Activated T-cell treated with anti-CD3 and anti-CD28 coated beads, Interleukin-2, amount 50 U/mL, for 48 hours (primary cell): Measurements from ENCODE around the gene ABCA1.
"Not testable (repeated sequence)": the region's sequence is repeated elsewhere in the genome, so short reads cannot be mapped to it uniquely, and the experiment has no call there.

Source experiments
- DNase-seq, 2 experiments: peaks; one replicate each; pipeline ENCODE4 v3.0.0-alpha.2; 2020

Gene ABCA1

DNA sequence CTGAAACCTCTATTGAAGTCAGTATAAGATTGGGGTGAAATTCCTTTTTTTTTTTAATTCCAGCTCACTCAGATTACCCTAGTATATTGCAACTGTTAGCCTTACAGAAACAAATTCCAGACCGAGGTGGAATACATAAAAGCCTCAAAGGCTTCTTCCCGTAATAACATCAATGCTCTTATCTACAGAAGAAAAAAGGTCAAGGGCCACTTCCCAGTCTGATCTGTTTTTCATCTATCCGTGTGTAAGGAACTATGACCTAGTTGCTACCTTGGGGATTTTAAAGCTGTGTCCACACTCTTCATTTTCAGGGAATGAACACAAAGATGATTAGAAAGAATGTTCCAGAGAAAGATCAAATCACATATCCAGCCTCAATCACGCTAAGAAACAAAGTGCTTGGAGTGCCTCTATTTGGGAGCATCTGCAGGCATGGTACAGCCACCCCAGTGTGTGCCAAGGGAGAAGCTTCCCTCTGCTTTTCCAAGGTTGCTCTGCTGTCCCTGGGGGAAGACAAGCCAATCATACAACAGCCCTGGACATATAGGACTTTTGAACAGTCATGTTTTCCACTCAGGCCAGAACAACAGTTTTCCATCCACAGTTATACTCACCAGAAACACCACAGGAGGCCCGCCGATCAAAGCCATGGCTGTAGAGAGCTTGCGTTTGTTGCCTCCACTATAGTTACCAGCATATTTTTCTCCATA is 140.5 kb downstream of the ABCA1 start:
- no peak for DNase-seq

DNA sequence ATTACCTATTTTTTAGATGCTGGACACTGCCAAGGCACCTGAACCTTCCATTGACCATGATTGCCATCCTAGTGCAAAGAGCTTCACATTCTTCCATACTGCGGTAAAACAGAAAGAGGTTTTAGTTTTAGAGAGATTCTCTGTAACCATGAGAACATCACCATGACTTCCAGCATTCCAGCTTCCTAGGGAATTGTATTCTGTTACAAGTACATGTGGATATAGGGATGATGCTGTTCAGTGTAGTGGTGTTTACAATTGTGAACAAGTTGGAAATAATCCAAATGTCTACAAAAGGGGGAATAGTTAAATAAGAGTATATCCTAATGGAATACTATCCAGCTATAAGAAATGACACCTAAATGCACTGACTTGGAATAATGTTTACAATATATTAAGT is 141.7 kb downstream of the ABCA1 start:
- no peak for DNase-seq

DNA sequence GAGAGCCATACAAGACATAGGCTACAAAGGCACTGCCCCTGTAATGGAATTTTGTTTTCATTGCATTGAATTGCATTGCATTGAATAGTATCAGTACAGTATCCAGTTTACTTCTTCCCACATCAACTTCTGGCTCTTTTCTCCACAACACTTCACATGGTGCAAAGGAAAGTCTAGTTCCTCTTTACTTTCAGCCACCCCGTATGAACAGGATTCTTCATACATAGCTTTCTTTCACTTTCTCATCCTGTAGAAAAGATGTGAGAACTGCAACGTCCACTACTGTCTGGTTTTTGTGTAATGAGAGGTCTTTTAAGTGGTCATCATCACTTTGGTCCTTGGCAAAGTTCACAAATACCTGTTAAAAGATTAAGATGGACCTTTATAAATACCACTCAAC is 143.9 kb downstream of the ABCA1 start:
- DNase-seq, result no peak

DNA sequence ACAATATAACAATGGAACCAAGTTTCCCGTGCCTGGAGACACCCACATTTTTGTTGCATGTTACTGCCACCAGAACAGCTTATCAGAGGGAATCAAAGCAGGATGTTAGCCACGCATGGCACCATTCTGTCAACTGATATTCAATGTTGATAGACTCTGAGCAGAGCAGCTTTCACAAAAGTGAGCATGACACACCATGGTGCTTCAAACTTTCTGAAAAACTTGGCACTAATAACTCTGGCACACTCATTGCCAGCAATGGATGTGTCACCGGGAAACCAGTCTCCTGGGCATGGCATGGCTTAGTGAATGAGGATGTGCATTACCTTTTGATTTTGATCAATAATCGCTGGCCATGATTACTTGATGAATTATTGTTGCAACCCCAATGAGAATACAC is 144.4 kb downstream of the ABCA1 start:
- no peak for DNase-seq

DNA sequence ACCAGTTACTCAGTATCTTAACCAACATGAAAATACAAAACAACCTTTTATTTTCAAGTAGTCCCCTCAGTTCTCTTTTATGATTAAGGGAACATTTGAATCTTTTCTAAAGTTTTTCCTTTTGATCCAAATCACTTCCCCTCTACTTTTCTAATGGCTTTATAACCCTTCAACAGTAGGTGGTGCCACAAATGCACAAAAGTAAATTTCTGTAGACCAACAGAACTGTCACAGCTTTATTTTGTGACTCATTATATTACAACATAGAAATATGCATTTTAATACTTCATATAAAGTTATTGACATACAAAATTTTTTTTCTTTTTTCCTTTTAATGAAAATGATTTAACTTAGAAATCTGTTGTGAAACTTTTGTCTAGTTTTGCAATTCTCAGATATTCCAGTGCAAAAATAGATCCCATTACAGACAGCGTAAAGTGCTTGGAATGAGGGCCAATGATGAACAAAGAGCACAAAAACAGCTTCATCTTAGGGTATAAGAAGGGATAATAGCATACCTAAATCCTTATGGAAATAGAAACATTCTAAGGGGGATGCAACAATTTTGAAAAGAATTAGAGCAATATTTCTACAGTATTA is 147.1 kb downstream of the ABCA1 start:
- no peak for DNase-seq

DNA sequence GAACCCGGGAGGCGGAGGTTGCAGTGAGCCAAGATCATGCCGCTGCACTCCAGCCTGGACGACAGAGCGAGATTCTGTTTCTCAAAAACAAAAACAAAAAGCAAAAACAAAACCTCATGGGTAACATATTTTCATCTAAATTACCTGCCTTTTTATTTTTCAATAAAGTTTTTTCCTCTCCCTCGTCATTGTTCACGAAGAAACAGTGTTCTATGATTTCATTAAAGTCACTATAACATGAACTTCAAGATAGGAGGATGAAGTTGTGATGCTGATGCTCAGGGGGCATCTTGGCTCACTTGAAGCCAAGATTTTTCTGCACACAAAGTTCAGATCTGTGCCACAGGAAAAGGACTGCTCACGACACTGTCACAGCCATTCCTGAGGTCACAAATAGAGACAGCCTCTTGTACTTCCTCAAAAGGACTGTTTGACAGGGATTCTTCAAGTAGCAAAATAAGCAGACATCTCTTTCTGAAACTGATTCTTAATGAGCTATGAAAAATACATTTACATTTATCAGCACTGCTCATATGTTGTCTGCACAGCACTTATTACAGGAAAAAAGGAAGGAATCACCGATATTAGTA is 147.9 kb downstream of the ABCA1 start:
- DNase-seq, result no peak

DNA sequence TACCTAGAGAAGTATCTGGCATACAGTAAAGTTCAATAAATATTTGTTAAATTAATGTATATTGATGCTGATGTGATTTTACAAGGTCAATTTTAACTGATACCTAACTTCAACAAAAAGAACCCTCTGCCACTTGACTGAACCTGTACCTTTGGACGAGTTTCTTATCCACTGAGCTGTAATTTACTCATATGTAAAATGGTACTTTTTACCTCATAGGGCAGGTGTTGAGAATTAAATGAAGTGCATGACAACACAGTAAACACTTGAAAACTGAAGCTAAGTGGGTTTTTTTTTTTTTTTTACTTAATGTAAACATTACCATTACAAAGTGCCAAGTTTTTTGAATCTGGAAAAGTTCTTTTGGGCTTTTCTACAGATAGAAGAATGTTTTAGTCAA is 148.6 kb downstream of the ABCA1 start:
- DNase-seq, result no peak

DNA sequence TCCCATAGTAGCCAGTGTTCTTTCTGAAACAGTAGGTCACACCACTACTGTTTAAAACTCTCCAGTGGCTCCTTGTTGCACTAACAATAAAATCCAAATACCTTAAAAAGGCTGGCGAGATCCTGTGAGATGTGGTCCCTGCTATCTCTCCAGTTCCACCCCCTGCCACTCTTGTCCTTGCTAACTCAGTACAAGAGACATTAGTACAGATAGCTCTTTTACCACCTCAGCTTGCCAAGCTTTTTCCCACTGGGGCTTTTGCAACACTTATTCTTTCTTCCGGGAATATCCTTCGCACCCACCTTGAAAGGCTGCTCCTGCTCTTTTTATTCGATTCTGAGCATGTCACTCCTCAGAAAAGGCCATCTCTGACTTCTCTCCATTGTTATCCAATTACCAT is 149.2 kb downstream of the ABCA1 start:
- no peak for DNase-seq

DNA sequence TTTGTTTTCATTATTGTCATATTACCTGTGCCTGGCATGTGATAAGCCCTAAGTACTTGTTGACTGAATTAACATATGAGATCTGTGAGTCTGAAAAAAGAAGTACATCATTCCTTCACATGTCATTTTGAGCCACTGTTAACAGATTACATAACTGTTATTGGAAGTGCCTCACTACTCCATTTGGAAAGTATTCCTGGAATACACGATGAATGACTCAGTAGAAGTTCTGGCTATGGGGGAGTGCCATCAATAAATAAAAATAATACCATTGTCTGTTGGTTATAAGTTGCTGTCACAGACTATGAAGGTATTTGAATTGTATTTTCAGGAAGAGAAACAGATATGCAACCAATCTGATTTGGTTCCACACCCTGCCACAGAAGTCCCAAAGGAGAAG is 151.2 kb downstream of the ABCA1 start:
- DNase-seq, result no peak

DNA sequence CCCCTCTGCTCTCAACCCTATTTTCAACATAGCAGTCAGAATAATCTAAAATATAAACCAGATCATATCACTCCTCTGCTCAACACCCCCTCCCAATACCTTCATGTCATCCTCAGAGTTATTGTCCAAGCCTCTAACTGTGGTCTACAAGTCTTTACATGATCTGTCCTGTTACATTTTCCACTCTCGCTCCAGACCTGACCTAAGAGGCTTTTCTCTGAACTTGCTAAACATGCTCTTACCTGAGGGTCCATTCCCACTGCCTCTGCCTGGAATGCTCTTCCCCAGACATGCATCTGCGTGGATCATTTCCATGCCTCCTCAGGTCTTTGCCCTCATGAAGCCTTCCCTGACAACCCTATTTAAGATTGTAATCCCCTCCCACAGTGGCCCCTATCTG is 152.0 kb downstream of the ABCA1 start:
- DNase-seq, result no peak

DNA sequence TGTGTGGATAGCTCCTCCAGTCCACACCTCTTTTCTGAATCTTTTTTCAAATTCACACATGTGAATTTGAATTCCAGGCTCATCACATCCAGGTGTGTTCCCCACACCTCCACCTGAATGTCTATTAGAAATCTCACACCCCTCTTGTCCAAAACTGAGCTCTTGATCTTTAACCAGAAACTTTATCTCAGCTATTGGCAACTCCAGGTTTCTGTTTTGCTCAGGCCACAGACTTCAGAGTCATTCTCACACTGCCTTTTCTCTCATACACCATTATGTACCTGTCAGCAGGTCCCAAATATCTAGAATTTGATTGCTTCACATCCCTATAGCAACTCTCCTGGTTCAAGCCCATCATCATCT is 152.4 kb downstream of the ABCA1 start:
- DNase-seq, result no peak

DNA sequence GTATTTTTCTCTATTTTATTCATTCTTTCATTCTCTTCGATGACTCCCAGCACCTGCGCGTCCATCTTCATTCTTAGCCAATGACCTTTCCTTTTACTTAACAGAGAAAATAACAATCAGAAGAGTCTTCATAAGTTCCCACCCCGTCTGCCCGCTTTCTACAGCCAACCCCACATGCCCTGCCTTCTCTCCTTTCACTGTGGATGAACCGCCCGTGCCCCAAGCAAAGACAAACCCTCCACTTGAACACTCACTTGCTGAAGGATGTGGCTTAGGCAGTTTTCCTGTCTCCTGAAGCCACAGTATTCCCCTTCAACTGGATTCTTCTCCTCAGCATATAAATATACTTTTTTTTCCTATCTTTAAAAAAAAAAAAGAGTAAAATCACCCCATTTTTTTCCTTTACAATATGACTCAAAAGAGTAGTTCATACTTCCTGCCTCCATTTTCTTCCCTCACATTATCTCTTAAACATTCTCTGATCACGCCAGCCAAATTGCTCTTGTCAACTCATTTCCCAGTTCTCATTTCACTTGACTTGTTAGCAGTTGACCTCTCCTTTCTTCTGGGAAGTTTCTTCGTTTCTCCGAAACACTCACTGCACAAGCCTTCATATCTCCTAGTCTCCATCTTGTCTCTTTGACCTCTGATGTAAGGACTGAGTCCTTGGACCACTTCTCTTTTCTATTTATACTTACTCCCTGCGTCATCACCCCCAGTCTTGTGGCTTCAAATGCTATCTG is 153.0 kb downstream of the ABCA1 start:
- no peak for DNase-seq

DNA sequence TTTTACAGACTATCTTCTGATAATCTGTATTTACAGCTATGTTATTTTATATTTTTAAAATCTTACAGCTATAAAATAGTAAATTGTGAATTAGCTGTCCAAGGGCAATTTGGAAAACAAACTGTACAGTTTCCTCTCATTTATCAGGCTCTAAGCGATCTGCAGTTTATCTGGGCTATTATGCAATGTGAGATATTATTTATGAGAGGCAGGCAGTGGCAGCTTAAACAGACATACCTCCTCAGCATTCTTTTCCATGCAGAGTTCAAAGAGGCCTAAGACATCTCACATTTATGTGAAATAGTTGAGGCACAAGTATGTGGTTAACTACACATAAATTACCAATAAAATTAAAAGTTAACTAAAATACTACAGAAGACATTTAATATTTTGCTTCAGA is 153.8 kb downstream of the ABCA1 start:
- no peak for DNase-seq

DNA sequence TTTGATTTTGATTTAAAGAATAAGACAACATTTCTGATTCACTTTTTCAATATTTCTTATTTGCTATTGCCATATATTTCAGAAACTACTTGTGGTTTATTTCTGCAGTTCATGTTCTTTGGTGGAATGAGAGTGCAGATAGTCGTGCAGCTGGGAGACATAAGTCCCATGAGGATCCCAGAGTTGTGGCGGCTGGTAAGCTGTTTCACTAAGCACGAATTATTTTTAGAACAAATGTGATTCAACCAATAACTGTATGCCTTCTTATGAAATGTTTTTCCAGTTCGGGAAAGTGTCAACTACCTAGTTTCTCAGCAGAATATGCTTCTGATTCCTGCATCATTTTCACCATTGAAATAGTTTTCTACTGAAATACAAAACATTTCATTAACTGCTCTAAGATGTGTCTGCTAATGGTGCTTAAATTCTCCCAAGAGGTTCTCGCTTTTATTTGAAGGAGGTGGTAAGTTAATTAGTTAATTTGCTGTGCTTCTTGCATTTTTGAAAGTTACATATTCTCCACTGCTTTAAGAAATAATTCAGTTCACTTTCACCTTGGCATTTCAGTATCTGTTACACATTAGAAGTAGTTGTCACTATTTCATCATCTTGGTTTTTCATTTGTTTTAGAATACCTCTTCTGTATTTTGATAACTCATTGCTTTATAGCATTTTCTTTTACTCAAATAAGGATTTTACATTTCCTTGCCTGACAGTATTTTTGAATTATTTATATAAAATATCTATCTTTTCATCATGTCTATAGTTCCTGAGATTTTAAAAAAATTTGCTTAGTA is 155.0 kb downstream of the ABCA1 start:
- DNase-seq, result no peak

DNA sequence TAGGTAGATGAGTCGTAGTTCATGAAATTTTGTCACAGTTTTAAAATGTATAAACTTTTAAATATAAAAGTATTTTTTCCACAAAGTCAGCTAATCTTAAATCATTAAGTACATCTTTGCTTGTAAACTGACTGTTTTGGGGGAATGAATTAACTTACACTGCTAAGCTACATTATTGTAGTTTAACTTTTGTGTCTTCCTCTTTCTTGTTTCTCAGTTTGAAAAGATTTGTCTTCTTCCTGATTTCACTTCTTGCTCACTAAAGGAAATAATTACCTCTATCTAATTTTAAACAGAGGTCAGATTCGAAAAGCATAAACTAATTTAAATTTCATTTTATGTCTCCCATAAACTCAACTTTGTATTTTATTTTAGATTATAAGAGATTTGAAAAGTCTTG is 158.3 kb downstream of the ABCA1 start:
- no peak for DNase-seq

DNA sequence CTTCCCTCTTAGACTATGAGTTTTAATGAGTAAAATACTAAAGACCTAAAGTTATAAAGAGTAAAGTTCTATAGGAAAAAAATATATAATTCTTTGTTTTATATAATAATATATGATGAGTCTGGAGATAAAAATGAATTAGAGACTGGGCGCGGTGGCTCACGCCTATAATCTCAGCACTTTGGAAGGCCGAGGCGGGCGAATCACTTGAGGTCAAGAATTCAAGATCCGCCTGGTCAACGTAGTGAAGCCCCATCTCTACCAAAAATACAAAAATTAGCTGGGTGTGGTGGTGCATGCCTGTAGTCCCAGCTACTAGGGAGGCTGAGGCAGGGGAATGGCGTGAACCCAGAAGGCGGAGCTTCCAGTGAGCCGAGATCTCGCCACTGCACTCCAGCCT is 158.9 kb downstream of the ABCA1 start:
- not testable (repeated sequence) for DNase-seq

DNA sequence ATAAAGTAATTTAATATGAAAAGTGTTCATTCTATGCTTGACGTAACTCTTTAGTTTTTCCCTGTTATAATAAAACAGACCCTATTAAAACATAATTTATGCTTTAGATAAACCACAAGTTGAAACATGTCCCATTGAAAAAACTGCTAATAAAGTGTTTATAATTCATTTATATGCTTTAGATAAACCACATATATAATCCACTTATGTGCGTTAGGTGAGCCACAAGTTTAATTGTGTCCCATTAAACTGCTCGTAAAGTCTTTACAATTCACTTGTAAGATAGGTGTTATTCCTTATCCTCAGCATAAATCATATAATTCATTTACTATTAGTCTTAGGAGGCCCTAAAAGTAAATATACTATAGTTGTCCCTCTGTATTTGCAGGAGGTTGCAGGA is 160.4 kb downstream of the ABCA1 start:
- no peak for DNase-seq

DNA sequence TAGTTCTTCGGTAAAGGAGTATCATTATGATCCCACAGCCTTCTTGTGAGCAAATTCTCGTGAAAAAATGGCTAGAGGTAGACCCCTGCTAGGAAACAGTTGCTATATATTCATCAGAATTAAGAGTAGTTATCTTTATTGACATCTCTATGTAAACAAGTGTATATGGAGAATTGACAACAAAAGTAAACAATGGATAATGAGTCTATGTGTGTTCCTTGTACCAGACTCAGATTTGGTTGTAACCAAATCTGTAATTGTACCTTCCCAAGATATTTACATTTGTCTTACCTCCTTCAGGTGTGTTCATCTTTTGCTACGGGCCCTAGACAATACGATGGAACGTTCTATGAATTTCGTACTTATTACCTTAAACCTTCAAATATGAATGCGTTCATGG is 161.9 kb downstream of the ABCA1 start:
- no peak for DNase-seq

DNA sequence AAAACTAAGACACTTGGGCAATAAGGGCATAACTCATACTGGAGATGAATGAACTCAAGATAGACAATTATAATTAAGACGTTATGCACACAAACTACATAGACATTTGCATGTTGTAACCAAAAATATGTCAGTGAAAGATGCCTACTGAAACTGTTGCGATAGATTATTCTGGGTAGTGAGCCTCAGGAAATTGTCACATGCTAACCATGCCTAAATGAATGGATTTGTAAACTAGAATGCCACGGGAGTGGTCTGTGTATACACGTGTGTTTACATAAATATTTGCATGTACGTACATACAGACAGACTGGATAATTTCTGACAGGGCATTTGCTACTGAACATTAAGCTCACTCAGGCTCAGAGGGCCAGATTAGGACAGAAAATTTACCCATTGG is 162.8 kb downstream of the ABCA1 start:
- DNase-seq, result no peak

DNA sequence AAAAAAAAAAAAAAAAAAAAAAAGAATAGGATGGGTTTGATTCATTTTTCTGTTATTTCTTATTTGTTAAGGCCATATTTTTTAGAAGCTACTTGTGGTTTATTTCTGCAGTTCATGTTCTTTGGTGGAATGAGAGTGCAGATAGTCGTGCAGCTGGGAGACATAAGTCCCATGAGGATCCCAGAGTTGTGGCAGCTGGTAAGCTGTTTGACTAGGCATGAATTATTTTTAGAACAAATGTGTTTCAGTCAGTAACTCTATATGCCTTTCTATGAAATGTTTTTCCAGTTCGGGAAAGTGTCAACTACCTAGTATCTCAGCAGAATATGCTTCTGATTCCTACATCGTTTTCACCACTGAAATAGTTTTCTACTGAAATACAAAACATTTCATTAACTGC is 169.0 kb downstream of the ABCA1 start:
- no peak for DNase-seq

DNA sequence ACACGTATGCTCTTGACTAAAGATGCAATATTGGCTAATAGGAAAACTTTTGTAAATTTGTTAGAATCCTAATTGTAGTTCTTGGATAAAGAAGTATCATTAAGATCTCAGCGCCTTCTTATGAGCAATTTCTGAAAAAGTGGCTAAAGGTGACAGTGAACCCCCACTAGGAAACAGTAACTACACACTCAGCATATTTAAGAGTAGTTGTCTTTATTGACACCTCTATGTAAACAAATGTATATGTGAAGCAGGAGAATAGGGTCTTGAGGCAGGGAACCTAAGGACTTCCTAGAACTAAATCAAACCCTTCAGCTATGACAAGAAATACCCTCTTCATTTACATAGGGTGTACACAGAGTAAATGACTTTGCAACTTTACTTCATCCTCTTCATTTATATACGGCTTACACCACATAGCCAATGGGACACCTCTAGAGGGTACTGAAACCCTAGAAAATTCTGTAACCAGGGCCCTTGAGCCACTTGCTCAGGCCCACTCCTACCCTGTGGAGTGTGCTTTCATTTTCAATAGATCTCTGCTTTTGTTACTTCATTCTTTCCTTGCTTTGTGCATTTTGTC is 177.7 kb downstream of the ABCA1 start:
- no peak for DNase-seq

DNA sequence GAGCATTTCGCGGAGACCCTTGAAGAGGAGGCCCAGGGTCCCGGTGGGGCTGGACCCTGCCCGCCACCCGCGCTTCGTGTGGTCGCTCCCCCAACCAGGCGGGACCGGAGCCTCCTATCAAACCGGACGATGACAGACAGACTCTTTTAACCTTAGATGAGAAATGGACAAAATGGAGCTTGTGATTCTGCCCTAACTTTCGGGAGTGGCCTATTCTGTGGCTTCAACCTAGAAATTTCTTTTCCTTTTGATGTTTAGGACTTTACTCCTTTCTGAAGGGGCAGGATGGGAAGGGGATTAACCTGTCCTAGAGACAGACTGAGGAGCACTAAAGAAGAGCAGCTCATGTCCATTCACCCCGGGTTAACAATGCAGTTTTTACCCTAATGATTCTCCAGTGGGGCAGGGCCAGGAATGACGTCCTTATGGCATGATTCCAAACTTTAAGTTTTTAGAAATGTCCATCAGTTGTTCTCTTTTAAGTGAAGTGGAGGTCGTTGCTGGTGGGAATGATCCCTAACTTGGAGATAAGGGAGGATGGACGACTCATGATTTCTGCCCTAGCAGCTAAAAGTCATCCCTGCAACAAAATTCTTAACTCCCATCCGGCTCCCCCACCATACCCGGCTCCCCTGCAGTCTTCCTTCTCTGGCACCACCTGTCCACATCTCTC is 179.5 kb downstream of the ABCA1 start:
- peak in 1 of 2 experiments; percentile 20 for DNase-seq
